Measurements from ENCODE around the gene GSE1.

- TF ChIP-seq CTCF (IDR thresholded peaks at IDR 0.05; ENCODE audit: insufficient read depth, low read length), result no peak
- no peak for TF ChIP-seq POLR2AphosphoS5 (IDR thresholded peaks at IDR 0.05; ENCODE audit: low read depth)
- TF ChIP-seq REST (IDR thresholded peaks at IDR 0.05; ENCODE audit: insufficient replicate concordance, low read depth), result no peak
Measured at GRCh38 chr16:85594273-85594977, 18.7 kb upstream of the GSE1 start.

Data from HL-60 (cell line).